H1 (cell line): ENCODE data around the gene PDGFB. TPM values are rescaled to one million over a fixed set of nuclear protein-coding genes. Genes with fewer than 3 reads are reported as not detected.

Experiments
- CTCF ChIA-PET: fragments of 300-600 bp; sonication (Branson Sonifier 250); formaldehyde crosslinking; loops from one replicate; lab custom pipeline; 2021; ENCODE audit not compliant: partially characterized antibody; lab: Charles Lee
- POLR2A ChIA-PET: fragments of 300-600 bp; sonication (Branson Sonifier 250); formaldehyde crosslinking; loops from one replicate; lab custom pipeline; 2021; ENCODE audit warnings: inconsistent platforms; ENCODE audit not compliant: partially characterized antibody; lab: Charles Lee
- DNase-seq, 2 experiments: peaks; one replicate each; pipeline versions ENCODE4 v3.0.0 to v3.0.0-alpha.2; 2010 to 2022; ENCODE audit warnings: low spot score in 2 of 2, low read depth in 1 of 2, mixed read lengths in 1 of 2
- FAIRE-seq: peaks from 2 replicates; lab custom pipeline; 2011; peaks lifted over from hg19 to GRCh38; lab: Jason Lieb, UNC
- H2AFZ ChIP-seq: 2 replicates; pipeline ENCODE4 v1.8.1; 2012; ENCODE audit warnings: low read length, inconsistent platforms
- H2AK5ac ChIP-seq: 2 replicates; pipeline ENCODE4 v1.6.1; 2013; ENCODE audit warnings: low read depth, low read length
- H2BK120ac ChIP-seq: replicated peaks from 2 replicates; pipeline ENCODE3; 2013; ENCODE audit warnings: low read depth, low read length, inconsistent platforms
- H2BK12ac ChIP-seq: 2 replicates; pipeline ENCODE4 v1.6.1; 2013; ENCODE audit warnings: low read depth, low read length
- H2BK15ac ChIP-seq: 2 replicates; pipeline ENCODE4 v1.6.1; 2013; ENCODE audit warnings: low read length
- H2BK20ac ChIP-seq: 2 replicates; pipeline ENCODE4 v1.6.1; 2013; ENCODE audit warnings: low read length
- H2BK5ac ChIP-seq: 2 replicates; pipeline ENCODE4 v1.6.1; 2013; ENCODE audit warnings: low read depth, low read length
- H3K14ac ChIP-seq: 2 replicates; pipeline ENCODE4 v1.6.1; 2013; ENCODE audit warnings: inconsistent platforms; ENCODE audit not compliant: insufficient read length
- H3K18ac ChIP-seq: 2 replicates; pipeline ENCODE4 v1.6.1; 2013; ENCODE audit warnings: low read length; ENCODE audit errors: extremely low read depth
- H3K23ac ChIP-seq: 2 replicates; pipeline ENCODE4 v1.6.1; 2013; ENCODE audit warnings: inconsistent platforms; ENCODE audit not compliant: insufficient read length
- H3K23me2 ChIP-seq: 2 replicates; pipeline ENCODE4 v1.6.1; 2013; ENCODE audit warnings: low read depth, low read length
- H3K27ac ChIP-seq: 2 replicates; pipeline ENCODE4 v1.6.1; 2011; ENCODE audit warnings: low read depth, low read length, inconsistent platforms
- H3K27me3 ChIP-seq, 4 experiments: replicated peaks in 1 of 4; 1 replicate in 1 of 4; 2 replicates in 3 of 4; pipeline versions ENCODE4 v1.6.1 to v1.8.1; 2011 to 2013; ENCODE audit warnings: low read length in 3 of 4, mild to moderate bottlenecking in 3 of 4, inconsistent platforms in 2 of 4, mixed read lengths in 2 of 4, moderate library complexity in 1 of 4; ENCODE audit not compliant: control insufficient read depth in 3 of 4, insufficient read depth in 3 of 4; ENCODE audit errors: extremely low read depth in 1 of 4
- H3K36me3 ChIP-seq, 4 experiments: 2 replicates each; pipeline versions ENCODE4 v1.6.1 to v1.8.1; 2011 to 2013; ENCODE audit warnings: mild to moderate bottlenecking in 4 of 4, low read length in 3 of 4, moderate library complexity in 2 of 4, control low read depth in 1 of 4, inconsistent platforms in 1 of 4; ENCODE audit not compliant: insufficient read depth in 4 of 4, control insufficient read depth in 2 of 4
- H3K4ac ChIP-seq: replicated peaks from 2 replicates; pipeline ENCODE3; 2013; ENCODE audit warnings: low read length, low read depth, mixed read lengths, inconsistent platforms; ENCODE audit not compliant: insufficient read length
- H3K4me1 ChIP-seq, 4 experiments: replicated peaks in 1 of 4; 1 replicate in 1 of 4; 2 replicates in 3 of 4; pipeline versions ENCODE4 v1.6.1 to v1.8.1; 2011 to 2013; ENCODE audit warnings: low read length in 3 of 4, inconsistent platforms in 2 of 4, mixed read lengths in 1 of 4; ENCODE audit not compliant: insufficient read depth in 4 of 4, control insufficient read depth in 3 of 4
- H3K4me2 ChIP-seq, 2 experiments: 2 replicates each; pipeline versions ENCODE4 v1.6.1 to v1.8.1; 2011 to 2013; ENCODE audit warnings: low read depth in 2 of 2, low read length in 2 of 2, control low read depth in 1 of 2, inconsistent platforms in 1 of 2, mild to moderate bottlenecking in 1 of 2; ENCODE audit not compliant: insufficient read depth in 1 of 2
- H3K4me3 ChIP-seq, 4 experiments: fragments of 200-600, 300-600 bp in 1 of 4; sonication (generic), shearing (Covaris generic), sonication (Bioruptor Twin) in 1 of 4; 2 replicates each; pipeline versions ENCODE4 v1.5.1 to v1.8.1; 2011 to 2016; ENCODE audit warnings: low read length in 4 of 4, low read depth in 3 of 4, control low read depth in 2 of 4, inconsistent platforms in 2 of 4, mild to moderate bottlenecking in 2 of 4, mixed read lengths in 1 of 4, moderate library complexity in 1 of 4; ENCODE audit not compliant: insufficient read depth in 2 of 4; ENCODE audit errors: extremely low read depth in 1 of 4
- H3K56ac ChIP-seq: replicated peaks from 2 replicates; pipeline ENCODE3; 2013; ENCODE audit warnings: low read depth, mild to moderate bottlenecking, mixed read lengths, low read length, inconsistent platforms; ENCODE audit not compliant: insufficient read length
- H3K79me1 ChIP-seq: 2 replicates; pipeline ENCODE4 v1.6.1; 2013; ENCODE audit warnings: low read depth, low read length, control low read depth
- H3K79me2 ChIP-seq, 2 experiments: 2 replicates each; pipeline versions ENCODE4 v1.6.1 to v1.8.1; 2012 to 2013; ENCODE audit warnings: low read length in 2 of 2, mild to moderate bottlenecking in 2 of 2, inconsistent platforms in 1 of 2; ENCODE audit not compliant: insufficient read depth in 2 of 2, control insufficient read depth in 1 of 2
- H3K9ac ChIP-seq, 4 experiments: replicated peaks in 1 of 4; 1 replicate in 1 of 4; 2 replicates in 3 of 4; pipeline versions ENCODE4 v1.6.1 to v1.8.1; 2011 to 2013; ENCODE audit warnings: low read depth in 3 of 4, low read length in 3 of 4, control low read depth in 2 of 4, mild to moderate bottlenecking in 2 of 4, moderate library complexity in 2 of 4, inconsistent platforms in 1 of 4; ENCODE audit errors: extremely low read depth in 1 of 4
- H3K9me3 ChIP-seq, 2 experiments: 2 replicates each; pipeline versions ENCODE4 v1.6.1 to v1.8.1; 2012 to 2013; ENCODE audit warnings: mild to moderate bottlenecking in 2 of 2, moderate library complexity in 2 of 2, control low read depth in 1 of 2, inconsistent platforms in 1 of 2, low read depth in 1 of 2, low read length in 1 of 2, mixed read lengths in 1 of 2; ENCODE audit not compliant: insufficient read depth in 2 of 2
- H4K20me1 ChIP-seq, 2 experiments: replicated peaks in 1 of 2; 2 replicates each; pipeline versions ENCODE3 to v1.8.1; 2011 to 2013; ENCODE audit warnings: inconsistent platforms in 2 of 2, low read length in 2 of 2, mild to moderate bottlenecking in 1 of 2; ENCODE audit not compliant: insufficient read depth in 2 of 2, control insufficient read depth in 1 of 2
- H4K5ac ChIP-seq: 2 replicates; pipeline ENCODE4 v1.6.1; 2013; ENCODE audit warnings: low read length, low read depth, mixed read lengths, inconsistent platforms; ENCODE audit not compliant: insufficient read length
- H4K8ac ChIP-seq: 2 replicates; pipeline ENCODE4 v1.8.0; 2013; ENCODE audit warnings: mild to moderate bottlenecking, moderate library complexity, low read length, inconsistent platforms; ENCODE audit not compliant: insufficient read depth; ENCODE audit errors: extremely low read depth
- H4K91ac ChIP-seq: replicated peaks from 2 replicates; pipeline ENCODE3; 2013; ENCODE audit warnings: low read length, mixed read lengths, inconsistent platforms; ENCODE audit not compliant: insufficient read length
- ZNF274 ChIP-seq: IDR thresholded peaks from 2 replicates; pipeline ENCODE4 v1.7.0; 2012; ENCODE audit warnings: low read length, borderline replicate concordance; ENCODE audit errors: extremely low read depth
- WGBS, 2 experiments: shearing (Covaris generic) in 1 of 2; methylation state at CpG; one replicate each; pipeline versions ENCODE4 v1.1.6 to v1.1.7; 2013 to 2015; ENCODE audit warnings: low lambda C conversion rate in 2 of 2, mixed read lengths in 2 of 2, inconsistent platforms in 1 of 2, low coverage in 1 of 2, missing lambda C conversion rate in 1 of 2; ENCODE audit not compliant: insufficient replicate concordance in 2 of 2, insufficient coverage in 1 of 2, insufficient read length in 1 of 2; ENCODE audit errors: extremely low coverage in 1 of 2, missing lambda C conversion rate in 1 of 2; 5-methylcytosine and 5-hydroxymethylcytosine counted together
- polyA plus RNA-seq, 7 experiments: library from polyadenylated mRNA; depleted of rRNA in 3 of 7; stranded (reverse) in 5 of 7; unstranded in 2 of 7; fragments of >200 nt in 5 of 7; fragments of 200-250 nt in 2 of 7; gene quantifications; 1 replicate in 5 of 7; 2 replicates in 1 of 7; 4 replicates in 1 of 7; pipeline versions ENCODE4 v1.2.1 to v1.2.3, GENCODE V29; 2011 to 2013; ENCODE audit warnings: missing spikeins in 2 of 7, mixed read lengths in 2 of 7
- total RNA-seq: library from RNA; stranded (reverse); fragmentation: NEBNext Ultra II Directional; extraction: Animal tissue kit (Norgen Biotek cat#: 25700); gene quantifications from 2 replicates; pipeline ENCODE4 v1.2.1, GENCODE V29; 2021

Gene PDGFB
- total and polyA plus RNA-seq, 2 of the 8 experiments (the other 6 are each of a cell fraction or from before 2014, with no cell fraction given) = 3.9 to 8.5 TPM

- Histone ChIP-seq H3K79me2 (no peaks in the 10 kb centered on the region), H3K4me3 (no peak overlapping the region), H3K79me1 (no peaks in the 10 kb centered on the region), H3K4me1 (peaks cover 0 to 11% (median 6%) of the 10 kb centered on the region in 4 experiments; a peak in 4 of 7 replicates)
- no peak for TF ChIP-seq ZNF274
- TF ChIP-seq, all 59 proteins: peak for 0
- Histone ChIP-seq H3K4me2 (no peak overlapping the region), H3K27ac (no peak overlapping the region), H4K5ac (no peak overlapping the region), H2BK5ac (no peak overlapping the region), H3K56ac (no peak overlapping the region), H2BK15ac (peak overlapping the region; percentile 98; the same call in 1 of the 2 replicates), H3K14ac (no peak overlapping the region), H4K20me1 (no peaks in the 10 kb centered on the region), H4K91ac (no peak overlapping the region), H3K9me3 (no peaks in the 10 kb centered on the region), H4K8ac (no peak overlapping the region), H2AFZ (no peak overlapping the region), H3K4ac (no peak overlapping the region), H2BK20ac (no peak overlapping the region), H3K27me3 (no peaks in the 10 kb centered on the region), H2AK5ac (0 out of 2 replicates have a peak overlapping the region, but pooled peaks have one; percentile 65), H3K18ac (no peak overlapping the region), H3K23ac (no peak overlapping the region), H3K36me3 (no peaks in the 10 kb centered on the region), H2BK120ac (no peak overlapping the region), H3K23me2 (peaks cover 8% of the 10 kb centered on the region; the same call in 1 of the 2 replicates), H3K9ac (no peak overlapping the region), H2BK12ac (peak overlapping the region; percentile 80; the same call in 1 of the 2 replicates)
- POLR2A ChIA-PET = no interaction called here
- no peak for FAIRE-seq
- WGBS, 2 experiments = 96% methylated on average over 8 of the region's 8 CpGs; no CpG with 5 or more reads in 1 of the 2 experiments
- DNase-seq = no peak
- CTCF ChIA-PET = interaction anchor here (2.1 kb wide), 1 partner anchor 62 kb away, joined by 6 read pairs; no protein-coding TSS in a partner anchor
Measured at GRCh38 chr22:39220450-39220849, 24.3 kb downstream of the PDGFB start.
